Measurements from ENCODE around the gene IMPA2. TPM values are rescaled to one million over a fixed set of nuclear protein-coding genes. Genes with fewer than 3 reads are reported as not detected.
A peak's percentile ranks its signal among the peaks of the same experiment; 100 is the strongest.
"Not testable (repeated sequence)": the region's sequence is repeated elsewhere in the genome, so short reads cannot be mapped to it uniquely, and the experiment has no call there.

IMPA2 gene
- total RNA-seq, 4 donors from 2014 or later: 227 to 572 (median 354) TPM

DNA sequence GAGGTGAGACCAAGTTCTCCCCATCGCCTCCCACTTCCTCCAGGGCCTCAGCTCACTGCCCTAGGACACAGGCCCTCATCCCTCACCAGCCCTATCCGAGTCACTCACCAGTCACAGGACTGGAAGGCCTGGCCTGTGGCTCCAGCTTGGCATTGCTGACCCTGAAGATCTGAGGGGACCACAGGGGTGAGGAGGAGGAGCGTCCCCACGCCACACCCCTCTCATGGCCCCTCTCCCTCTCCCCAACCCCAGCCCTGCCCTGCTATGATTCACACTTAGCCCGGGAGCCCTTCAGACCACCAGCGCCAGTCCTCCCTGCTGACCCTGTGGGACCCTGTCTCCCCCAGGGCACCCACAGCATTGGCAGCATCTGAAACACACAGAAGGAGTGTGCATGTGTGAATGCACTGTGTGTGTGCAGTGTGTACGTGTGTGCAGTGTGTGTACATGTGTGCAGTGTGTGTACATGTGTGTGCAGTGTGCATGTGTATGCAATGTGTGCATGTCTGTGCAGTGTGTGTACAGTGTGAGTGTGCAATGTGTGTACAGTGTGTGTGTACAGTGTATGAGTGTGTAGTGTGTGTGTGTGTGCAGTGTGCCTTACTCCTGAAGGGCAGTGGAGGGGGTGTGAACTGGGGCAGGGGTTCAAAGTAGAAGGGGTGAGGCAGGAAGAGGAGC lies 82.9 kb downstream of the IMPA2 start:
- WGBS, 2 donors: 88 to 91% methylated on average over 7 of the region's 7 CpGs
- no peak for TF ChIP-seq POLR2A (IDR thresholded peaks at IDR 0.05)
- TF ChIP-seq, protein P1, sequence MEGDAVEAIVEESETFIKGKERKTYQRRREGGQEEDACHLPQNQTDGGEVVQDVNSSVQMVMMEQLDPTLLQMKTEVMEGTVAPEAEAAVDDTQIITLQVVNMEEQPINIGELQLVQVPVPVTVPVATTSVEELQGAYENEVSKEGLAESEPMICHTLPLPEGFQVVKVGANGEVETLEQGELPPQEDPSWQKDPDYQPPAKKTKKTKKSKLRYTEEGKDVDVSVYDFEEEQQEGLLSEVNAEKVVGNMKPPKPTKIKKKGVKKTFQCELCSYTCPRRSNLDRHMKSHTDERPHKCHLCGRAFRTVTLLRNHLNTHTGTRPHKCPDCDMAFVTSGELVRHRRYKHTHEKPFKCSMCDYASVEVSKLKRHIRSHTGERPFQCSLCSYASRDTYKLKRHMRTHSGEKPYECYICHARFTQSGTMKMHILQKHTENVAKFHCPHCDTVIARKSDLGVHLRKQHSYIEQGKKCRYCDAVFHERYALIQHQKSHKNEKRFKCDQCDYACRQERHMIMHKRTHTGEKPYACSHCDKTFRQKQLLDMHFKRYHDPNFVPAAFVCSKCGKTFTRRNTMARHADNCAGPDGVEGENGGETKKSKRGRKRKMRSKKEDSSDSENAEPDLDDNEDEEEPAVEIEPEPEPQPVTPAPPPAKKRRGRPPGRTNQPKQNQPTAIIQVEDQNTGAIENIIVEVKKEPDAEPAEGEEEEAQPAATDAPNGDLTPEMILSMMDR (IDR thresholded peaks at IDR 0.05): peak in 1 of 3 donors; percentile 25
- peak in 1 of 2 donors; percentile 74 for DNase-seq (ENCODE audit: low spot score in 2 of 2)
- H3K4me3 ChIP-seq (ENCODE audit: low read depth, poor library complexity, severe bottlenecking): no peak overlapping the region
- intact Hi-C loops (cut with DNase I; ENCODE audit: low total_unique reads): no loop called here

DNA sequence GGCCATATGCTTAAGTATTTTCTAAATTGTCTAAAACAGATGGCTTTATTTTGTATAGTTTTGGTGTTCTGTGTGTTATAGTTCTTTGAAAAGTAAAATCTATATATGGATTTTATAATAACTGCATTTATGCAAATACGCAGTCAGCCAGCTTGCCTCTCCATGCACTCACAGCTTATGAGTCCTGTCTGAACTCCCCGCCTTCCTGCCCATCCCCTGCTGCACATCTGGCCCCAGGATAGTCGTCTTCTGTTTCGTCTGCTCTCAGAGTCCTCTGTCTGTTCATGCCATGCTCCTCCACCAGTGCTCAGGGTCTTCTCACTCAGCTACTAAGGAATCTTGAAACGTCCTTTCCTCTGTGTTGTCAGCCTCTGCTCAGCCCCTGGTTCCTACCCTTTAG lies 84.1 kb downstream of the IMPA2 start:
- H3K4me3 ChIP-seq (ENCODE audit: low read depth, poor library complexity, severe bottlenecking): no peak overlapping the region
- TF ChIP-seq, protein P1 (IDR thresholded peaks at IDR 0.05): no peak
- no peak for TF ChIP-seq POLR2A (IDR thresholded peaks at IDR 0.05)
- no peak for DNase-seq (ENCODE audit: low spot score in 2 of 2)
- intact Hi-C loops (cut with DNase I; ENCODE audit: low total_unique reads): no loop called here
- WGBS, 2 donors: 66 to 69% methylated on average over 5 of the region's 5 CpGs

DNA sequence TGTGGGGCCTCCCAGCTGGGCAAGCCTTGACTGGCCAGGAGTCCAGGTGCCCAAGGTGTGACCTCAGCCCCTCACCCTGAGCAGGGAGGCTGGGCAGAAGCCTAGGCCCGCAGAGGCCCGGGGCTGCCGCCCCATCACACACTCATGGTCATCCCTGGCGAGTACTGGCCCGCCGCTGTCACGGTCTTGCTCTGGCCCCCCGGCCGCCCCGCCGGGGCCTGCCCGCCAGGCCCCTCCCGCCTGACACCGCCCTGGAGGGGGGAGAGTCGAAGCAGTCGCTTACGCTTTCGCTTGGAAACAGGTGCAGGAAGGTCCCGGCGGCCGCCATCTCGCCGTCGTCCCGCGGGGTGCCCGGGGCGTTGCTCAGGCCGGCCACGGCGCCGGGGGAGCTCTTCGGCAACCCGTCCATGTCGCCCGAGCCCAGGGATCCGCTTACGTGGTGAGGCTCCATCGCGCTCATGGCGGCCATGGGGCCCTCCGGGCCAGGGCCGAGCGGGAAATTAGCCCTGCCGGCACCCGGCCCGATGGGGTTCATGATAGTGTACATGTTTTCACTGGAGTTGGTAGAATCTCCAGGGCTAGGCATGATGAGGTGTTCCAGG lies 85.7 kb downstream of the IMPA2 start:
- 96 to 97% methylated on average over 30 to 40 of the region's 47 CpGs for WGBS, 2 donors
- no peak overlapping the region for H3K4me3 ChIP-seq (ENCODE audit: low read depth, poor library complexity, severe bottlenecking)
- TF ChIP-seq, protein P1 (IDR thresholded peaks at IDR 0.05): no peak
- TF ChIP-seq POLR2A (IDR thresholded peaks at IDR 0.05): no peak
- DNase-seq (ENCODE audit: low spot score in 2 of 2): peak in 1 of 2 donors; percentile 82
- intact Hi-C loops (cut with DNase I; ENCODE audit: low total_unique reads): no loop called here

DNA sequence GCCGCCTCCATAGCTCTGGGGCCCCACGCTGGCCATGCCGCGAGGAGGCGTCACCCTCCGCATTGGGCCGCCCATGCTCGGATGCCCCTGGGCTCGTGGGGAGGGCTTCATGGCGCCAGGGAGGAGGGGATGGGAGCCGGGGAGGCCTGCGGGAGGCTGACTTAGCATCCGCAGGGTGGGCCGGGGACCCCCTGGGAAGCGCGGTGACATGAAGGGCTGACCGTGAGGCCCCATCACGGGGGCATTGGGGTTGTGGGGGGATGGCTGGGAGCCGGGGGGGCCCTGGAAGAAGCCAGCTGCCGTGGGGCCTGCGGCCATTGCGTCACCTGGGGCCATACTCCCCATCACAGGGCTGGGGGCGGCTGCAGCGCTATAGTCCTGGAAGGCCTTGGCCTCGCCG lies 86.4 kb downstream of the IMPA2 start:
- H3K4me3 ChIP-seq (ENCODE audit: low read depth, poor library complexity, severe bottlenecking): no peak overlapping the region
- no peak for DNase-seq (ENCODE audit: low spot score in 2 of 2)
- TF ChIP-seq, protein P1 (IDR thresholded peaks at IDR 0.05): no peak
- no peak for TF ChIP-seq POLR2A (IDR thresholded peaks at IDR 0.05)
- 94 to 98% methylated on average over 17 to 22 of the region's 26 CpGs for WGBS, 2 donors
- intact Hi-C loops (cut with DNase I; ENCODE audit: low total_unique reads): no loop called here

DNA sequence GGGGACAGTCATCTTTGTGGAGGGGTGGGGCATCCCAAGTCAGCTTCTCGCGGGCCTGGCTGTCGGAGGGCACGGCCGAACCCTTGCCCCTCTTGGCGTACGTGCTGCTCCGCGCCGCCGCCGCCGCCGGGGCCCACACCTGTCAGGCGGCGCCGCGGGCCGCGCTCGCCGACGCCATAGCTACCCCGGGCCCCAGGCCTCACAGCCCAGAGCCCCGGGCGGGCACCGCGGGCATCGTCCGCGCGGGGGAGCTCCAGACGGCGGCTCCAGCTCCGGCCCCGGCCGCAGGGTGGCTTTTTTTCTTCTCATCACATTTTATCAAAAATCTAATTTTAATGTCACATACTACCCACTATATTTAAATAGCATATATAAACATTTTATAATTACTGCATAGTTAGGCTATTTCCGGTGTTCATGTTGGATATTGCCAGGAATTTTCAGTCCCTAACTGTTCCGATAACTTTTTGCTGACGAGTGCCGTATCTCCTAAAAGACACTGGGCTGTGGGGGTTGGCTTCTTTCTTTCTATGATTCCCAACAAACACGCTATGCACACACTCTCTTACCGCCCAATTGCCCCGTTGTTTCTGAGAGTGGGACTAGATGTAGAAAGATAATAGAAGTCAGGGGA lies 87.1 kb downstream of the IMPA2 start:
- peak in 1 of 2 donors; percentile 82 for DNase-seq (ENCODE audit: low spot score in 2 of 2)
- 83 to 89% methylated on average over 44 of the region's 44 CpGs for WGBS, 2 donors
- H3K4me3 ChIP-seq (ENCODE audit: low read depth, poor library complexity, severe bottlenecking); intact Hi-C loops (cut with DNase I; ENCODE audit: low total_unique reads): not testable (repeated sequence)

DNA sequence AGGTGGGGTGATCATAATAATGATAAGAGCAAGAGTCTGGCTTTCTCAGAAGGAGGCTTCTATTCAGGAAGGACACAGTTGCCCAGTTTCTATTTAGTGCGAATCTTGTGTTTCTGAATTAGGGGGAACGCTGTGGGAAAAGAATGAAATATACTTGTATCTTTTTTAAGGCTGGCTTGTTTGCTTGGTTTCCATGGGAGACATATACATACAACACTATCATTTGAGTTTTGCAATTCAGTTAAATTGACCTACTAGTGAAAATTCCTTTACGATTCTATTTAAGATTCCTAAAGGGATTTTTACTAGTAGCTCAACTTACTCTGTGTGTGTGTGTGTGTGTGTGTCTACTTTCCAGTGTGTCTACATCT lies 87.6 kb downstream of the IMPA2 start:
- WGBS, 2 donors: 49 to 51% methylated on average over 3 of the region's 3 CpGs
- intact Hi-C loops (cut with DNase I; ENCODE audit: low total_unique reads): no loop called here
- no peak overlapping the region for H3K4me3 ChIP-seq (ENCODE audit: low read depth, poor library complexity, severe bottlenecking)
- DNase-seq (ENCODE audit: low spot score in 2 of 2): no peak
- TF ChIP-seq POLR2A (IDR thresholded peaks at IDR 0.05): no peak
- TF ChIP-seq, protein P1 (IDR thresholded peaks at IDR 0.05): no peak

DNA sequence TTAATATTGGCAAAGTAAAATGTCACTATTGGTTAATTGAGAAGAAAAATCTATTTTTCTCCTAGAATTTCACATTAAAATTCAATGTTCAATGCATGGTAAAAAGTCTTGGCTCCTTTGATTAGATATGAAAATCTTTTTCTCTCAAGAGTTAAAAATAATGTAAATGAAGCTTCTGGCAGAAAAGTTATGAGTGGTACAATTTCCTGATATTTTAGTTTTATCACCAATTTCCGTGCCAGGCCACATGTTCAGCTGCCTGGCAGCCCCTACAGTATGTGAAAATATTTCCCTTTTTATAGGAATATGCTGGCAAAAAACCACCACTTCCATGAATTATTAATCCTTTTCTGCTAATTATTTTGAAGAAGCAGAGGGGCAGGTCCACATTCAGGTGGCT lies 89.8 kb downstream of the IMPA2 start:
- WGBS, 2 donors: 55 to 57% methylated on average over 1 of the region's 1 CpG

More for the DNA sequence above, 89.8 kb downstream of the IMPA2 start:
- DNase-seq (ENCODE audit: low spot score in 2 of 2); H3K4me3 ChIP-seq (ENCODE audit: low read depth, poor library complexity, severe bottlenecking); intact Hi-C loops (cut with DNase I; ENCODE audit: low total_unique reads): not testable (repeated sequence)

All from lower leg skin (tissue), 4 donors.